SW480 (cell line): ENCODE measurements around the gene PCCA.

Experiments used
- DNase-seq: peaks from one replicate; pipeline ENCODE4 v3.0.0-alpha.2; 2016; ENCODE audit warnings: low spot score

The PCCA gene

GRCh38 chr13:100470866-100471505, 382.1 kb downstream of the PCCA start:
- DNase-seq, result no peak

- DNase-seq, result no peak
Measured at GRCh38 chr13:100473087-100473486, 384.2 kb downstream of the PCCA start.

- DNase-seq, result no peak
Measured at GRCh38 chr13:100473501-100474044, 384.7 kb downstream of the PCCA start.

GRCh38 chr13:100476963-100477362, 388.1 kb downstream of the PCCA start:
- no peak for DNase-seq

GRCh38 chr13:100478107-100478809, 389.4 kb downstream of the PCCA start:
- DNase-seq, result no peak

- DNase-seq, result no peak
Measured at GRCh38 chr13:100480676-100481075, 391.8 kb downstream of the PCCA start.

- no peak for DNase-seq
Measured at GRCh38 chr13:100483139-100483538, 394.2 kb downstream of the PCCA start.

- no peak for DNase-seq
Measured at GRCh38 chr13:100483841-100484381, 395.0 kb downstream of the PCCA start.

- DNase-seq, result no peak
Measured at GRCh38 chr13:100484702-100485101, 395.8 kb downstream of the PCCA start.

- DNase-seq, result no peak
Measured at GRCh38 chr13:100485265-100485664, 396.4 kb downstream of the PCCA start.

- DNase-seq, result peak; percentile 75
Measured at GRCh38 chr13:100490692-100491091, 401.8 kb downstream of the PCCA start.

GRCh38 chr13:100491164-100491842, 402.4 kb downstream of the PCCA start:
- no peak for DNase-seq

- no peak for DNase-seq
Measured at GRCh38 chr13:100493418-100493817, 404.5 kb downstream of the PCCA start.

GRCh38 chr13:100495455-100495854, 406.6 kb downstream of the PCCA start:
- DNase-seq, result no peak

GRCh38 chr13:100497389-100497788, 408.5 kb downstream of the PCCA start:
- no peak for DNase-seq

GRCh38 chr13:100502446-100502845, 413.6 kb downstream of the PCCA start:
- DNase-seq, result no peak

GRCh38 chr13:100503622-100504021, 414.7 kb downstream of the PCCA start:
- DNase-seq, result no peak

GRCh38 chr13:100506154-100506553, 417.3 kb downstream of the PCCA start:
- no peak for DNase-seq

GRCh38 chr13:100506600-100507422, 417.9 kb downstream of the PCCA start:
- no peak for DNase-seq

- DNase-seq, result no peak
Measured at GRCh38 chr13:100508455-100508854, 419.6 kb downstream of the PCCA start.

- DNase-seq, result no peak
Measured at GRCh38 chr13:100508996-100509395, 420.1 kb downstream of the PCCA start.
